CD14-positive monocyte (primary cell): ENCODE results near the gene DIPK1A. TPM values are rescaled to one million over a fixed set of nuclear protein-coding genes. Genes with fewer than 3 reads are reported as not detected.

Experiments
- DNase-seq, 3 donors: peaks; one replicate each; pipeline ENCODE4 v3.0.0-alpha.2; 2011 to 2022
- H2AFZ ChIP-seq: 2 replicates; pipeline ENCODE4 v1.6.0; 2012; ENCODE audit warnings: mild to moderate bottlenecking, low read depth, low read length, inconsistent platforms; ENCODE audit not compliant: insufficient read depth, poor library complexity, severe bottlenecking
- H3K27ac ChIP-seq, 2 donors: 1 replicate in 1 of 2; 2 replicates in 1 of 2; pipeline ENCODE4 v1.5.1; 2012 to 2013; ENCODE audit warnings: low read length in 2 of 2, control low read depth in 1 of 2, inconsistent platforms in 1 of 2, low read depth in 1 of 2, mild to moderate bottlenecking in 1 of 2
- H3K27me3 ChIP-seq, 2 donors: one replicate each; pipeline versions ENCODE4 v1.6.0 to v1.6.1; 2011 to 2013; ENCODE audit warnings: low read length in 2 of 2; ENCODE audit not compliant: control insufficient read depth in 2 of 2, insufficient read depth in 2 of 2
- H3K36me3 ChIP-seq, 2 donors: replicated peaks in 1 of 2; 1 replicate in 1 of 2; 2 replicates in 1 of 2; pipeline versions ENCODE4 v1.5.1 to v1.6.1; 2012 to 2013; ENCODE audit warnings: low read length in 2 of 2, control low read depth in 1 of 2, inconsistent platforms in 1 of 2, mild to moderate bottlenecking in 1 of 2; ENCODE audit not compliant: insufficient read depth in 2 of 2, control insufficient read depth in 1 of 2
- H3K4me1 ChIP-seq, 2 donors: 1 replicate in 1 of 2; 2 replicates in 1 of 2; pipeline versions ENCODE4 v1.5.1 to v1.6.1; 2012 to 2013; ENCODE audit warnings: low read length in 2 of 2, control low read depth in 1 of 2, inconsistent platforms in 1 of 2, mild to moderate bottlenecking in 1 of 2, moderate library complexity in 1 of 2; ENCODE audit not compliant: insufficient read depth in 2 of 2, control insufficient read depth in 1 of 2
- H3K4me2 ChIP-seq: replicated peaks from 2 replicates; pipeline ENCODE3; 2012; ENCODE audit warnings: low read length, moderate library complexity, mild to moderate bottlenecking; ENCODE audit not compliant: poor library complexity, severe bottlenecking; ENCODE audit errors: extremely low read depth
- H3K4me3 ChIP-seq, 3 experiments: fragments of 200-600 bp in 1 of 3; sonication (generic) in 1 of 3; replicated peaks in 1 of 3; 1 replicate in 2 of 3; 2 replicates in 1 of 3; pipeline ENCODE4 v1.5.1; 2011 to 2013; ENCODE audit warnings: low read length in 3 of 3, mild to moderate bottlenecking in 3 of 3, control low read depth in 2 of 3, low read depth in 2 of 3, inconsistent platforms in 1 of 3, moderate library complexity in 1 of 3
- H3K79me2 ChIP-seq: 2 replicates; pipeline ENCODE4 v1.6.0; 2012; ENCODE audit warnings: mild to moderate bottlenecking, control low read depth, inconsistent platforms, low read length, moderate library complexity; ENCODE audit not compliant: insufficient read depth
- H3K9ac ChIP-seq: 2 replicates; pipeline ENCODE4 v1.6.0; 2017; ENCODE audit warnings: low read length, mild to moderate bottlenecking; ENCODE audit not compliant: insufficient read depth, poor library complexity, severe bottlenecking
- H3K9me3 ChIP-seq, 2 donors: replicated peaks in 1 of 2; 1 replicate in 1 of 2; 2 replicates in 1 of 2; pipeline versions ENCODE4 v1.5.1 to v1.6.1; 2012 to 2013; ENCODE audit warnings: low read length in 2 of 2, control low read depth in 1 of 2; ENCODE audit not compliant: control insufficient read depth in 1 of 2, insufficient read depth in 1 of 2
- H4K20me1 ChIP-seq: 2 replicates; pipeline ENCODE4 v1.6.0; 2012; ENCODE audit warnings: mild to moderate bottlenecking, low read length, control low read depth, moderate library complexity; ENCODE audit not compliant: insufficient read depth
- H3K27ac Mint-ChIP-seq, 7 donors: one replicate each; pipeline ENCODE4 v1.8.0; 2020; ENCODE audit warnings: mild to moderate bottlenecking in 7 of 7, mixed read lengths in 7 of 7, moderate library complexity in 6 of 7, inconsistent platforms in 2 of 7
- H3K27me3 Mint-ChIP-seq, 3 donors: one replicate each; pipeline ENCODE4 v1.8.0; 2021 to 2022; ENCODE audit warnings: low read depth in 3 of 3, mild to moderate bottlenecking in 3 of 3, mixed read lengths in 3 of 3, moderate library complexity in 3 of 3, inconsistent platforms in 1 of 3
- H3K36me3 Mint-ChIP-seq, 2 donors: one replicate each; pipeline ENCODE4 v1.8.0; 2020; ENCODE audit warnings: mixed read lengths in 2 of 2, inconsistent platforms in 1 of 2, mild to moderate bottlenecking in 1 of 2
- H3K4me1 Mint-ChIP-seq: one replicate; pipeline ENCODE4 v1.8.0; 2020; ENCODE audit warnings: mild to moderate bottlenecking, mixed read lengths
- H3K4me3 Mint-ChIP-seq, 2 donors: one replicate each; pipeline ENCODE4 v1.8.0; 2020; ENCODE audit warnings: mild to moderate bottlenecking in 2 of 2, mixed read lengths in 2 of 2, moderate library complexity in 1 of 2
- H3K9me3 Mint-ChIP-seq, 7 donors: one replicate each; pipeline ENCODE4 v1.8.0; 2020 to 2022; ENCODE audit warnings: mixed read lengths in 7 of 7, mild to moderate bottlenecking in 6 of 7, moderate library complexity in 6 of 7, inconsistent platforms in 2 of 7
- CTCF ChIP-seq: fragments of 200-600 bp; IDR thresholded peaks from one replicate; pipeline ENCODE4 v1.8.0; 2022; ENCODE audit warnings: antibody characterized with exemption, mild to moderate bottlenecking
- WGBS: methylation state at CpG from one replicate; pipeline ENCODE4 v1.1.5; 2013; ENCODE audit warnings: missing lambda C conversion rate; ENCODE audit not compliant: insufficient coverage; 5-methylcytosine and 5-hydroxymethylcytosine counted together
- intact Hi-C, 2 donors: fragments of 100-400 bp; cut with micrococcal nuclease; formaldehyde crosslinking; loops; one replicate each; pipeline versions ENCODE4 v1.15.0 to v1.15.1; 2023
- polyA plus RNA-seq, 3 donors: library from polyadenylated mRNA; depleted of rRNA in 1 of 3; unstranded in 2 of 3; stranded (reverse) in 1 of 3; fragments of 300-500 nt in 2 of 3; fragments of >200 nt in 1 of 3; fragmentation: Illumina TruSeq in 2 of 3; gene quantifications; 1 replicate in 2 of 3; 2 replicates in 1 of 3; pipeline ENCODE4 v1.2.3, GENCODE V29; 2012 to 2021

DIPK1A gene
- polyA plus RNA-seq, 3 donors, result 0.45 to 1.4 (median 0.83) TPM

- Mint-ChIP-seq H3K4me1 (peaks cover 14% of the 10 kb centered on the region), H3K36me3 (no peaks in the 10 kb centered on the region), H3K27ac (peak overlapping the region in 2 of 7 donors; percentile 7 to 63), H3K9me3 (peaks cover 0 to 3% (median 0%) of the 10 kb centered on the region in 7 donors), H3K27me3 (peaks cover 0 to 2% (median 0%) of the 10 kb centered on the region in 3 donors), H3K4me3 (no peak overlapping the region)
- Histone ChIP-seq H3K4me3 (no peak overlapping the region), H3K36me3 (no peaks in the 10 kb centered on the region), H4K20me1 (no peaks in the 10 kb centered on the region), H3K4me2 (peak overlapping the region; percentile 37), H3K9me3 (no peaks in the 10 kb centered on the region), H3K9ac (no peak overlapping the region), H2AFZ (peak overlapping the region; percentile 42), H3K27me3 (no peaks in the 10 kb centered on the region), H3K79me2 (no peaks in the 10 kb centered on the region), H3K27ac (peak overlapping the region in 1 of 2 donors; percentile 47), H3K4me1 (peaks cover 11 to 13% of the 10 kb centered on the region in 2 donors)
- DNase-seq, result peak; percentile 34 to 42 (median 36)
- no CpG with 5 or more reads among the region's 1 CpG for WGBS
- TF ChIP-seq CTCF, result peak; percentile 10
- intact Hi-C loops, result no loop called here
These were observed 78.4 kb downstream of the DIPK1A start for GRCh38 chr1:92882819-92883218.

GRCh38 chr1:92881391-92881790 lies 79.9 kb downstream of the DIPK1A start:
- peaks cover 14% of the 10 kb centered on the region for H3K4me1 Mint-ChIP-seq
- Histone ChIP-seq H3K79me2 (no peaks in the 10 kb centered on the region), H4K20me1 (no peaks in the 10 kb centered on the region), H3K4me3 (no peak overlapping the region), H3K9ac (no peak overlapping the region), H3K36me3 (no peaks in the 10 kb centered on the region), H2AFZ (no peak overlapping the region), H3K27me3 (no peaks in the 10 kb centered on the region), H3K9me3 (no peaks in the 10 kb centered on the region), H3K27ac (no peak overlapping the region), H3K4me1 (peaks cover 11 to 13% of the 10 kb centered on the region in 2 donors), H3K4me2 (no peak overlapping the region)
- DNase-seq, result no peak
- no peaks in the 10 kb centered on the region for H3K36me3 Mint-ChIP-seq
- TF ChIP-seq CTCF, result no peak
- 100% methylated on average over 1 of the region's 3 CpGs for WGBS
- no peak overlapping the region for H3K4me3 Mint-ChIP-seq
- peaks cover 0 to 2% (median 0%) of the 10 kb centered on the region in 3 donors for H3K27me3 Mint-ChIP-seq
- intact Hi-C loops, result no loop called here
- no peak overlapping the region for H3K27ac Mint-ChIP-seq
- no peaks in the 10 kb centered on the region for H3K9me3 Mint-ChIP-seq
